HG02885 (cell line): ENCODE data around the gene THAP9.
"Not testable (repeated sequence)": the region's sequence is repeated elsewhere in the genome, so short reads cannot be mapped to it uniquely, and the experiment has no call there.

Experiments
- ATAC-seq: cut with Tn5 transposase; IDR thresholded peaks from one replicate; pipeline ENCODE4 v1.9.1; 2021; ENCODE audit warnings: mild to moderate bottlenecking; ENCODE audit not compliant: unreplicated experiment, poor library complexity

Gene THAP9

GRCh38 chr4:82900411-82901182 is at the start of gene THAP9:
Gene THAP9 (plus strand): TSS chr4:82900735. CDS start chr4:82900803, 68 bp downstream.
- ATAC-seq = peak; percentile 87

GRCh38 chr4:82851318-82851717 is 49.2 kb upstream of the THAP9 start:
- no peak for ATAC-seq

- no peak for ATAC-seq
Observed at GRCh38 chr4:82851885-82852750, 48.4 kb upstream of the THAP9 start.

- no peak for ATAC-seq
Observed at GRCh38 chr4:82852751-82853285, 47.7 kb upstream of the THAP9 start.

- not testable (repeated sequence) for ATAC-seq
Observed at GRCh38 chr4:82860487-82860886, 40.0 kb upstream of the THAP9 start.

- no peak for ATAC-seq
Observed at GRCh38 chr4:82861529-82861928, 39.0 kb upstream of the THAP9 start.

GRCh38 chr4:82864336-82864979 is 36.1 kb upstream of the THAP9 start:
- no peak for ATAC-seq

- ATAC-seq = no peak
Observed at GRCh38 chr4:82865592-82865991, 34.9 kb upstream of the THAP9 start.

GRCh38 chr4:82866033-82866432 is 34.5 kb upstream of the THAP9 start:
- ATAC-seq = not testable (repeated sequence)

- no peak for ATAC-seq
Observed at GRCh38 chr4:82866706-82867385, 33.7 kb upstream of the THAP9 start.

- ATAC-seq = no peak
Observed at GRCh38 chr4:82868572-82868971, 32.0 kb upstream of the THAP9 start.

- ATAC-seq = no peak
Observed at GRCh38 chr4:82885410-82885809, 15.1 kb upstream of the THAP9 start.

GRCh38 chr4:82886147-82886942 is 14.2 kb upstream of the THAP9 start:
- no peak for ATAC-seq

GRCh38 chr4:82889287-82889686 is 11.2 kb upstream of the THAP9 start:
- no peak for ATAC-seq

GRCh38 chr4:82890528-82890900 is 10.0 kb upstream of the THAP9 start:
- ATAC-seq = no peak

- peak; percentile 95 for ATAC-seq
Observed at GRCh38 chr4:82890901-82891706, 9.4 kb upstream of the THAP9 start, which contains the start of gene SEC31A. Gene SEC31A (minus strand): TSS chr4:82891153. CDS start chr4:82881936, 9,217 bp downstream.

- no peak for ATAC-seq
Observed at GRCh38 chr4:82891707-82892466, 8.6 kb upstream of the THAP9 start.

GRCh38 chr4:82892467-82892802 is 8.1 kb upstream of the THAP9 start:
- ATAC-seq = no peak
